Measurements from ENCODE around the gene ASB15. TPM values are rescaled to one million over a fixed set of nuclear protein-coding genes. Genes with fewer than 3 reads are reported as not detected.
"Not testable (repeated sequence)": the region's sequence is repeated elsewhere in the genome, so short reads cannot be mapped to it uniquely, and the experiment has no call there.

Gene ASB15
- not detected for total RNA-seq
- not detected for total RNA-seq (2013)
- 0 to 0.09 (median 0) reads per million in 29 experiments for total RNA-seq

- H3K36me3 ChIP-seq (ENCODE audit: control insufficient read depth in 2 of 2, extremely low read depth in 1 of 2, insufficient read depth in 1 of 2, low read length in 1 of 2), result no peaks in the 10 kb centered on the region
- Mint-ChIP-seq H3K27ac (no peak within 1 kb of the TSS), H3K4me3 (no peak within 1 kb of the TSS), H3K9me3 (no peaks in the 10 kb centered on the region), H3K36me3 (no peaks in the 10 kb centered on the region), H3K4me1 (no peaks in the 10 kb centered on the region), H3K27me3 (peaks cover 7 to 15% of the 10 kb centered on the region in 2 donors)
- no peaks in the 10 kb centered on the region for H3K9me3 ChIP-seq
- peaks cover 2 to 4% of the 10 kb centered on the region in 2 experiments for H3K27me3 ChIP-seq (replicated peaks in 1 of 2; ENCODE audit: control insufficient read depth in 2 of 2, extremely low read depth in 1 of 2, insufficient read depth in 2 of 2, low read length in 1 of 2)
- DNase-seq (no peak), ATAC-seq (replicated peaks in 1 of 4) (no peak)
- CTCF ChIA-PET, result no interaction called here
- H3K4me3 ChIP-seq (ENCODE audit: control insufficient read depth in 1 of 2, extremely low read depth in 1 of 2, low read length in 1 of 2), result no peak within 1 kb of the TSS
- no CpG with 5 or more reads among the region's 4 CpGs for WGBS (ENCODE audit: insufficient coverage)
- H3K4me1 ChIP-seq (ENCODE audit: control insufficient read depth in 1 of 2, extremely low read depth in 1 of 2, insufficient read depth in 2 of 2, low read length in 2 of 2), result no peaks in the 10 kb centered on the region
- POLR2A ChIA-PET, result no interaction called here
- no peak within 1 kb of the TSS for H3K27ac ChIP-seq (ENCODE audit: low read length)
Observed at GRCh38 chr7:123601530-123601929, at the start of gene ASB15. TSS of gene ASB15 (plus strand) at chr7:123601821. CDS start at chr7:123614503, 12,682 bp downstream.

- H3K27me3 ChIP-seq (replicated peaks in 1 of 2; ENCODE audit: control insufficient read depth in 2 of 2, extremely low read depth in 1 of 2, insufficient read depth in 2 of 2, low read length in 1 of 2); H3K27ac ChIP-seq (ENCODE audit: low read length); POLR2A ChIA-PET; H3K9me3 ChIP-seq; ATAC-seq (replicated peaks in 1 of 4); H3K4me3 ChIP-seq (ENCODE audit: control insufficient read depth in 1 of 2, extremely low read depth in 1 of 2, low read length in 1 of 2); DNase-seq; H3K27ac Mint-ChIP-seq; H3K27me3 Mint-ChIP-seq; H3K4me3 Mint-ChIP-seq; H3K9me3 Mint-ChIP-seq; H3K4me1 ChIP-seq (ENCODE audit: control insufficient read depth in 1 of 2, extremely low read depth in 1 of 2, insufficient read depth in 2 of 2, low read length in 2 of 2): not testable (repeated sequence)
- peaks cover 35 to 41% (median 40%) of the 10 kb centered on the region in 3 donors for H3K4me1 Mint-ChIP-seq
- peaks cover 0 to 32% of the 10 kb centered on the region in 2 donors for H3K36me3 ChIP-seq (ENCODE audit: control insufficient read depth in 2 of 2, extremely low read depth in 1 of 2, insufficient read depth in 1 of 2, low read length in 1 of 2)
- H3K36me3 Mint-ChIP-seq, result peaks cover 38% of the 10 kb centered on the region
- CTCF ChIA-PET, result interaction anchor here in 1 of 2 donors (1.2 to 1.3 kb wide), 2 partner anchors 17 to 58 kb away, joined by 3 to 5 read pairs; no protein-coding TSS in a partner anchor
Observed at GRCh38 chr7:123552134-123552533, 49.5 kb upstream of the ASB15 start.

- ATAC-seq (replicated peaks in 1 of 4) (no peak), DNase-seq (no peak)
- no peak overlapping the region for H3K27ac Mint-ChIP-seq
- no peak overlapping the region for H3K27ac ChIP-seq (ENCODE audit: low read length)
- peaks cover 30 to 37% (median 36%) of the 10 kb centered on the region in 3 donors for H3K4me1 Mint-ChIP-seq
- POLR2A ChIA-PET, result no interaction called here
- CTCF ChIA-PET, result interaction anchor here in 1 of 2 donors (1.2 to 1.3 kb wide), 2 partner anchors 17 to 58 kb away, joined by 3 to 5 read pairs; no protein-coding TSS in a partner anchor
- no peaks in the 10 kb centered on the region for H3K9me3 Mint-ChIP-seq
- H3K27me3 Mint-ChIP-seq, result no peaks in the 10 kb centered on the region
- H3K36me3 Mint-ChIP-seq, result peaks cover 36% of the 10 kb centered on the region
- H3K36me3 ChIP-seq (ENCODE audit: control insufficient read depth in 2 of 2, extremely low read depth in 1 of 2, insufficient read depth in 1 of 2, low read length in 1 of 2), result peaks cover 0 to 27% of the 10 kb centered on the region in 2 donors
- H3K9me3 ChIP-seq, result no peaks in the 10 kb centered on the region
- H3K4me1 ChIP-seq (ENCODE audit: control insufficient read depth in 1 of 2, extremely low read depth in 1 of 2, insufficient read depth in 2 of 2, low read length in 2 of 2), result peaks cover 8 to 10% of the 10 kb centered on the region in 2 experiments
- H3K27me3 ChIP-seq (replicated peaks in 1 of 2; ENCODE audit: control insufficient read depth in 2 of 2, extremely low read depth in 1 of 2, insufficient read depth in 2 of 2, low read length in 1 of 2), result no peaks in the 10 kb centered on the region
- H3K4me3 ChIP-seq (ENCODE audit: control insufficient read depth in 1 of 2, extremely low read depth in 1 of 2, low read length in 1 of 2), result no peak overlapping the region
- no peak overlapping the region for H3K4me3 Mint-ChIP-seq
- 100% methylated on average over 2 of the region's 2 CpGs for WGBS (ENCODE audit: insufficient coverage)
Observed at GRCh38 chr7:123552641-123553040, 49.0 kb upstream of the ASB15 start.

GRCh38 chr7:123553159-123553558 is 48.5 kb upstream of the ASB15 start:
- Histone ChIP-seq H3K9me3 (no peaks in the 10 kb centered on the region), H3K36me3 (ENCODE audit: control insufficient read depth in 2 of 2, extremely low read depth in 1 of 2, insufficient read depth in 1 of 2, low read length in 1 of 2) (peaks cover 0 to 24% of the 10 kb centered on the region in 2 donors), H3K4me1 (ENCODE audit: control insufficient read depth in 1 of 2, extremely low read depth in 1 of 2, insufficient read depth in 2 of 2, low read length in 2 of 2) (peaks cover 9 to 10% of the 10 kb centered on the region in 2 experiments), H3K27ac (ENCODE audit: low read length) (no peak overlapping the region), H3K4me3 (ENCODE audit: control insufficient read depth in 1 of 2, extremely low read depth in 1 of 2, low read length in 1 of 2) (no peak overlapping the region), H3K27me3 (replicated peaks in 1 of 2; ENCODE audit: control insufficient read depth in 2 of 2, extremely low read depth in 1 of 2, insufficient read depth in 2 of 2, low read length in 1 of 2) (no peaks in the 10 kb centered on the region)
- no CpG with 5 or more reads among the region's 3 CpGs for WGBS (ENCODE audit: insufficient coverage)
- peaks cover 35% of the 10 kb centered on the region for H3K36me3 Mint-ChIP-seq
- H3K4me3 Mint-ChIP-seq, result no peak overlapping the region
- CTCF ChIA-PET, result interaction anchor here in 1 of 2 donors (1.2 to 1.3 kb wide), 2 partner anchors 18 to 59 kb away, joined by 3 to 5 read pairs; no protein-coding TSS in a partner anchor
- H3K4me1 Mint-ChIP-seq, result peaks cover 28 to 34% (median 34%) of the 10 kb centered on the region in 3 donors
- POLR2A ChIA-PET, result no interaction called here
- H3K9me3 Mint-ChIP-seq, result no peaks in the 10 kb centered on the region
- ATAC-seq (replicated peaks in 1 of 4) (no peak), DNase-seq (no peak)
- H3K27ac Mint-ChIP-seq, result no peak overlapping the region
- no peaks in the 10 kb centered on the region for H3K27me3 Mint-ChIP-seq

GRCh38 chr7:123555484-123555883 is 46.1 kb upstream of the ASB15 start:
- CTCF ChIA-PET, result interaction anchor here in 1 of 2 donors (1.3 kb wide), 1 partner anchor 61 kb away, joined by 3 read pairs; no protein-coding TSS in a partner anchor
- H3K27me3 Mint-ChIP-seq, result no peaks in the 10 kb centered on the region
- H3K27ac ChIP-seq (ENCODE audit: low read length), result no peak overlapping the region
- DNase-seq, result no peak
- peaks cover 17% of the 10 kb centered on the region for H3K36me3 Mint-ChIP-seq
- H3K9me3 ChIP-seq, result no peaks in the 10 kb centered on the region
- ATAC-seq (replicated peaks in 1 of 4), result no peak
- no peak overlapping the region for H3K27ac Mint-ChIP-seq
- POLR2A ChIA-PET, result no interaction called here
- H3K36me3 ChIP-seq (ENCODE audit: control insufficient read depth in 2 of 2, extremely low read depth in 1 of 2, insufficient read depth in 1 of 2, low read length in 1 of 2), result peaks cover 0 to 13% of the 10 kb centered on the region in 2 donors
- H3K4me3 Mint-ChIP-seq, result no peak overlapping the region
- H3K4me3 ChIP-seq (ENCODE audit: control insufficient read depth in 1 of 2, extremely low read depth in 1 of 2, low read length in 1 of 2), result no peak overlapping the region
- H3K4me1 ChIP-seq (ENCODE audit: control insufficient read depth in 1 of 2, extremely low read depth in 1 of 2, insufficient read depth in 2 of 2, low read length in 2 of 2), result peaks cover 10 to 12% of the 10 kb centered on the region in 2 experiments
- no peaks in the 10 kb centered on the region for H3K9me3 Mint-ChIP-seq
- H3K27me3 ChIP-seq (replicated peaks in 1 of 2; ENCODE audit: control insufficient read depth in 2 of 2, extremely low read depth in 1 of 2, insufficient read depth in 2 of 2, low read length in 1 of 2), result no peaks in the 10 kb centered on the region
- H3K4me1 Mint-ChIP-seq, result peaks cover 12 to 17% (median 15%) of the 10 kb centered on the region in 3 donors

GRCh38 chr7:123557016-123557397 is 44.6 kb upstream of the ASB15 start:
- DNase-seq (no peak), ATAC-seq (replicated peaks in 1 of 4) (no peak)
- H3K36me3 ChIP-seq (ENCODE audit: control insufficient read depth in 2 of 2, extremely low read depth in 1 of 2, insufficient read depth in 1 of 2, low read length in 1 of 2), result peaks cover 0 to 11% of the 10 kb centered on the region in 2 donors
- peaks cover 10 to 12% of the 10 kb centered on the region in 2 experiments for H3K4me1 ChIP-seq (ENCODE audit: control insufficient read depth in 1 of 2, extremely low read depth in 1 of 2, insufficient read depth in 2 of 2, low read length in 2 of 2)
- H3K4me3 ChIP-seq (ENCODE audit: control insufficient read depth in 1 of 2, extremely low read depth in 1 of 2, low read length in 1 of 2), result peak overlapping the region; percentile 76 to 97
- H3K9me3 ChIP-seq, result no peaks in the 10 kb centered on the region
- Mint-ChIP-seq H3K9me3 (no peaks in the 10 kb centered on the region), H3K27ac (no peak overlapping the region), H3K4me1 (peaks cover 12 to 15% (median 15%) of the 10 kb centered on the region in 3 donors), H3K27me3 (peaks cover 2 to 6% of the 10 kb centered on the region in 2 donors), H3K36me3 (peaks cover 12% of the 10 kb centered on the region), H3K4me3 (no peak overlapping the region)
- POLR2A ChIA-PET, result interaction anchor here in 1 of 2 donors (0.5 to 2.5 kb wide), 3 partner anchors 22 to 192 kb away, joined by 3 to 16 read pairs (median 3); partner anchors contain the start of gene WASL
- CTCF ChIA-PET, result interaction anchor here (0.5 to 2.9 kb wide), 3 partner anchors 17 to 191 kb away, joined by 3 to 29 read pairs (median 3); no protein-coding TSS in a partner anchor
- no peaks in the 10 kb centered on the region for H3K27me3 ChIP-seq (replicated peaks in 1 of 2; ENCODE audit: control insufficient read depth in 2 of 2, extremely low read depth in 1 of 2, insufficient read depth in 2 of 2, low read length in 1 of 2)
- 4% methylated on average over 8 of the region's 12 CpGs for WGBS (ENCODE audit: insufficient coverage)
- H3K27ac ChIP-seq (ENCODE audit: low read length), result peak overlapping the region; percentile 84
